PFSK-1 (cell line): ENCODE measurements around the gene MAPK1IP1L.

Source experiments
- FOXP2 ChIP-seq: optimal IDR thresholded peaks from 2 replicates; pipeline ENCODE3; 2011; ENCODE audit warnings: borderline replicate concordance, control low read depth, inconsistent platforms; ENCODE audit not compliant: insufficient read depth; ENCODE audit errors: extremely low read length, extremely low read depth
- POLR2AphosphoS5 ChIP-seq: IDR thresholded peaks from 2 replicates; pipeline ENCODE4 v1.6.1; 2012; ENCODE audit warnings: low read depth, mild to moderate bottlenecking, control low read depth, low read length, moderate library complexity
- REST ChIP-seq, 2 experiments: IDR thresholded peaks; 2 replicates each; pipeline versions ENCODE4 v1.6.1 to v1.8.0; 2011 to 2012; ENCODE audit warnings: low read depth in 2 of 2, low read length in 2 of 2, control low read depth in 1 of 2, inconsistent platforms in 1 of 2, mild to moderate bottlenecking in 1 of 2, moderate library complexity in 1 of 2; ENCODE audit not compliant: insufficient read depth in 1 of 2
- SIN3A ChIP-seq: IDR thresholded peaks from 2 replicates; pipeline ENCODE4 v1.6.1; 2012; ENCODE audit warnings: mild to moderate bottlenecking, low read length, moderate library complexity, borderline replicate concordance; ENCODE audit not compliant: insufficient read depth
- TAF1 ChIP-seq: IDR thresholded peaks from 2 replicates; pipeline ENCODE4 v1.6.1; 2012; ENCODE audit warnings: low read length, control low read depth, borderline replicate concordance; ENCODE audit not compliant: insufficient read depth

MAPK1IP1L gene

GRCh38 chr14:55117803-55118441 lies 66.5 kb downstream of the MAPK1IP1L start:
- TF ChIP-seq SIN3A (no peak), REST (IDR thresholded peaks at IDR 0.05; ENCODE audit: insufficient read depth in 1 of 2, low read depth in 2 of 2, low read length in 2 of 2) (no peak)

GRCh38 chr14:55118761-55119160 lies 67.3 kb downstream of the MAPK1IP1L start:
- TF ChIP-seq REST (IDR thresholded peaks at IDR 0.05; ENCODE audit: insufficient read depth in 1 of 2, low read depth in 2 of 2, low read length in 2 of 2) (no peak), POLR2AphosphoS5 (no peak), TAF1 (no peak), SIN3A (no peak), FOXP2 (no peak)
